GM12801 (cell line): ENCODE measurements around the gene LDLRAD4.

Experiments
- TF ChIP-seq, protein P1 (sequence below): IDR thresholded peaks from one replicate; pipeline ENCODE4 v1.5.1; 2011; ENCODE audit warnings: control low read depth; ENCODE audit not compliant: insufficient read length; ENCODE audit errors: extremely low read depth

LDLRAD4 gene

DNA sequence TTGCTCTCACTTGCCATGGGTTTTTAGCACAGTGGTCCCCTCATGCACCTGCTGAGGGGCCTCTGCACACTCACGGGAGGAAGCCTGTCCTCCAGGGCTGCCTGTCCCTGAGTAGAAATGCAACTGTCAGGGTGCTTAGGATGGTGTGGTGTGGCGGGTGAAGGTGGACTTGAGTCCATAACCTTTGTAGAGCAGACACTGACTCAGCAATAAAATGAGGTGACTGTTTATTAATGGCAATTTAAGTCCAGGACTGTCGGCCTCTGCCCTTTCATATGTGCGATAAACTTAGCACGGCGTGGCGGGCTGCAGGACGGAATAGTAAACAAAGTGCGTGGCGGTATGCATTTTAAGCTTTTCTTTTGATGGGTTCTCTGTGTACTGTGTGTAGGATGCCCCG lies 188.2 kb downstream of the LDLRAD4 start:
- TF ChIP-seq, protein P1, sequence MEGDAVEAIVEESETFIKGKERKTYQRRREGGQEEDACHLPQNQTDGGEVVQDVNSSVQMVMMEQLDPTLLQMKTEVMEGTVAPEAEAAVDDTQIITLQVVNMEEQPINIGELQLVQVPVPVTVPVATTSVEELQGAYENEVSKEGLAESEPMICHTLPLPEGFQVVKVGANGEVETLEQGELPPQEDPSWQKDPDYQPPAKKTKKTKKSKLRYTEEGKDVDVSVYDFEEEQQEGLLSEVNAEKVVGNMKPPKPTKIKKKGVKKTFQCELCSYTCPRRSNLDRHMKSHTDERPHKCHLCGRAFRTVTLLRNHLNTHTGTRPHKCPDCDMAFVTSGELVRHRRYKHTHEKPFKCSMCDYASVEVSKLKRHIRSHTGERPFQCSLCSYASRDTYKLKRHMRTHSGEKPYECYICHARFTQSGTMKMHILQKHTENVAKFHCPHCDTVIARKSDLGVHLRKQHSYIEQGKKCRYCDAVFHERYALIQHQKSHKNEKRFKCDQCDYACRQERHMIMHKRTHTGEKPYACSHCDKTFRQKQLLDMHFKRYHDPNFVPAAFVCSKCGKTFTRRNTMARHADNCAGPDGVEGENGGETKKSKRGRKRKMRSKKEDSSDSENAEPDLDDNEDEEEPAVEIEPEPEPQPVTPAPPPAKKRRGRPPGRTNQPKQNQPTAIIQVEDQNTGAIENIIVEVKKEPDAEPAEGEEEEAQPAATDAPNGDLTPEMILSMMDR: no peak

DNA sequence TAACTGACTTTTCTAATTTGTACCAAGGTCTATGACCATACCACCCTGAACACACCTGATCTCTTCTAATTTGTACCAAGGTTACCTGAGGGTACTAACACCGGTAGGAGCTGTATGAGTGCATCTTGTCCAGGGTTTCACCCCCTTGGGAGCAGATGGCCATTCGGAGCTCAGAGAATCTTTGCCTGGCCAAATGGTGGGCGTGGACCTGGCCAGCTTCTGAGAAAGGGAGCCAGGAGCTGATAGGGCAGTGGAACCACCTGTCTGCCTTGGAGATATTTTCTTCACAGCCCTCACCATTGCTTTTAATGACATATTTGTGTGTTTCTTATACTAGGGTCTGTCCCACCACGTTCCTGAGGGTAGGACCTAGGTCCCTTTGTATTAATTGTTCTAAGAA lies 188.9 kb downstream of the LDLRAD4 start:
- TF ChIP-seq, protein P1: no peak

DNA sequence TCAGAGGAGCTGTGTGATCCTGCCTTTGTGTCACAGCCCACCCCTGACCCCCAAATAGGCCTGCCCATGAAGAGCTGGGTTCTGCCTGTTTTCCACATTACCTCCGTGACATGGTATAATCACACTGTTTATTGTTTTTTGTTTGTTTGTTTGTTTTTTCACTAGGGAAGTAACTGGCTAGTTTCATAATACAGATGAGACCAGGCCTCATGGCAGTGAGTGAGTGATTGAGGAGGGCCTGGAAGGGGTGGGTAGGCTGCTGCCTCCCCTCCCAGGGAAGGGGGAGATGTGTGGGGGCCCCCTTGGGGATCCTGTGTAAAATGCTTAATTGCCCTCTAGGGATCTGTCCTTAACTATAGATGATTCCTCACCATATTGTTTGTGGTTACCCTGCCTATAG lies 190.5 kb downstream of the LDLRAD4 start:
- TF ChIP-seq, protein P1: no peak

DNA sequence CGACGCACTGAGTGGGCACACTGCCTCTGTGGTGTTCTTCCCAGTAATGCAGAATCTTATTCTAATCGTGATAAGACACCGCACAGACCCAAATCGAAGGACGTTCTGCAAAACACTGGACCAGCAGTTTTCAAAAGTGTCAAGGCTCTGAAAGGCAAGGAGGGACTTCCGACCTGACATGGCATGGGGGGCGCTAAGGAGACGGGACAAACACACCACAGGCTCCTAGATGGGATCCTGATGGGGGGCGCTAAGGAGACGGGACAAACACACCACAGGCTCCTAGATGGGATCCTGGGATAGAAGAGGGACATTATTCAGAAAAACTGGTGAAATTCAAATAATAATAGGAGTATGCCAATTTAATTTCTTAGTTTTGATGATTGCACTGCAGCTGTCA lies 191.4 kb downstream of the LDLRAD4 start:
- TF ChIP-seq, protein P1: no peak

DNA sequence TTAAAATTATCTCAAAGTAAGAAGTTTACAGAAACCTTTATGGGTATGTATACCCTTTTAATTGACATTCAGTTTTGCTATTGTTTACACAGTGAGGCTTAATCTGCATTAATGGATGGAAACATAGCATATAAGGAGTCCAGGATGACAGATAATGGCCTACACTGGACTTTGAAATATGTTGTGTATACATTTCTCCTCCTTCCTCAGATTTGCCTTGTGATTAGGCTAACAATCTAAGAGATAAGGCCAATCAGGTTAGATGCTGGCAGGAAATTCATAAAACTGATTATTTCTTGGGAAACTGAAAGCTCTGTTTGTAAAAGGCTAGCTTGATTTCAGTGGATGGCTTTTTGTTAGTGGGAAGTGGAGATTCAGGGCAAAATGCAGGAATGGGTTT lies 191.9 kb downstream of the LDLRAD4 start:
- TF ChIP-seq, protein P1: no peak

DNA sequence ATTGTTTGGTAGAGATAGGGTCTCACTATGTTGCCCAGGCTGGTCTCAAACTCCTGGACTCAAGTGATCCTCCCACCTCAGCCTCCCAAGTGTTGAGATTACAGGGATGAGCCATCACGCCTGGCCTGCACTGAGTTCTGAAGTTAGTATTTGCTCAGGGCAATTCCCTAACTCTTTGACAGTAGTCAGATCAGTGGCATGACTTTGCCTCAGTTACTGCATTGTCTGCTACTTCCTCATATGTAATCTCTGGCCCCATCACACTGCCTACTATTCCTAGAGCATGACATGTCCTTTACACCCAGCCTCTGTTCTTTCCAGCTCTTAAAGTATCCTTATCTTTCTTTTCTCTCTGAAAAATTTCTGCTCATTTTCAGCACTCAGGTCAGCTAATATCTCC lies 193.5 kb downstream of the LDLRAD4 start:
- TF ChIP-seq, protein P1: no peak

DNA sequence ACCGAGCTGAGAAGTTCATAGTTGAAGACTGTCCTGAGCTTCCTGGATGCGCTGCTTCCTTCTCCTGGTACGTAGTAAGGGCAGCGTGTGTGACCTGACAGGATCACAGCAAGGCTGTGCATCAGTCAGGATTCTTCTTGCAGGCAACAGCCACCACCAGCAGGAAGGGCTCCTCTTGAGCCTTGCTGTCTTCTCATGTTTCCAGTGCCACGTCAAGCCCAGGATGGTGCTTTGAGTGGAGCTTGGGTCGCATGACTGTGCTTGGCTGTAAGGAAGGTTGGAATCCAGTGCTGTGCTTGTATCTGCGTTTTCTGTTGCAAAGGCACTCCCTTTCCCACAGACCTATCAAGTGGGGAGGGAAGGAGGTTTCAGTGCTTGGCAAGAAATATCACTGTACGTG lies 194.3 kb downstream of the LDLRAD4 start:
- TF ChIP-seq, protein P1: no peak

DNA sequence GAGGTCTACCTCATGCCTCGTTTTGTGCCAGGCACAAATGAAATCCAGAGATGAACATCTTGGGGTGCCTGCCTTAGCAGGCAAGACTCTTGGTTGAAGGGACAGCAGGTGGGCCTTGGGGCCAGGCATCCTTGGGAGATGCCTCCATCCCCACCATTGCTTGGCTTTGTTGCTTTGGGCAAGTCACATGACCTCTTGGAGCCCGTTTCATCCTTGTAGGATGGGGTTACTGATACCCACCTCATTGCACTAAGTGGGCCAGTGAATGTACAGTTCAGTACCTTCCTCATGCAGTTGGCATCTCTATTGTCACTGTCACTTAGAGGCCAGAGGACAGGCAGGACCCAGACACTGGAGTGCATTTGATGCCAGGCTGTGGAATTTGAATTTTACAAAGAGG lies 195.5 kb downstream of the LDLRAD4 start:
- TF ChIP-seq, protein P1: no peak
